WTC11 (cell line): ENCODE measurements around the gene BOD1. TPM values are rescaled to one million over a fixed set of nuclear protein-coding genes. Genes with fewer than 3 reads are reported as not detected.

ENCODE experiments used
- ATAC-seq: fragments of 200-7000 bp; cut with Tn5 transposase; 2 replicates; pipeline ENCODE4 v1.10.0; 2021; ENCODE audit warnings: mild to moderate bottlenecking, moderate library complexity
- CTCF ChIA-PET: fragments of 300-600 bp; sonication (Branson Sonifier 250); formaldehyde crosslinking; loops from one replicate; lab custom pipeline; 2021; ENCODE audit warnings: antibody characterized with exemption; lab: Charles Lee
- POLR2A ChIA-PET: fragments of 350-600 bp; sonication (Branson Sonifier 250); formaldehyde crosslinking; loops from one replicate; lab custom pipeline; 2021; ENCODE audit warnings: antibody characterized with exemption; lab: Charles Lee
- DNase-seq: peaks from one replicate; pipeline ENCODE4 v3.0.0; 2021; ENCODE audit warnings: low spot score
- H3K27ac Mint-ChIP-seq: 2 replicates; pipeline ENCODE4 v1.8.0; 2021; ENCODE audit warnings: mixed read lengths
- H3K27me3 Mint-ChIP-seq: 2 replicates; pipeline ENCODE4 v1.8.0; 2021; ENCODE audit warnings: low read depth, mild to moderate bottlenecking, moderate library complexity, mixed read lengths
- H3K36me3 Mint-ChIP-seq: 2 replicates; pipeline ENCODE4 v1.8.0; 2021; ENCODE audit warnings: mixed read lengths
- H3K4me1 Mint-ChIP-seq: 2 replicates; pipeline ENCODE4 v1.8.0; 2022; ENCODE audit warnings: mixed read lengths
- H3K4me3 Mint-ChIP-seq: 2 replicates; pipeline ENCODE4 v1.8.0; 2021; ENCODE audit warnings: mild to moderate bottlenecking, moderate library complexity, mixed read lengths
- H3K9me3 Mint-ChIP-seq: 2 replicates; pipeline ENCODE4 v1.8.0; 2021; ENCODE audit warnings: mixed read lengths
- ATF1 ChIP-seq: sonication (generic); formaldehyde crosslinking; IDR thresholded peaks from 2 replicates; pipeline ENCODE4 v1.8.1; 2023; ENCODE audit warnings: mild to moderate bottlenecking, moderate library complexity, missing genetic modification reagents
- CDX4 ChIP-seq: fragments of 250-450 bp; sonication (Bioruptor Pico); IDR thresholded peaks from 2 replicates; pipeline ENCODE4 v1.9.0; 2021; ENCODE audit warnings: moderate library complexity, mild to moderate bottlenecking, inconsistent platforms, borderline replicate concordance
- E2F5 ChIP-seq: sonication (generic); formaldehyde crosslinking; IDR thresholded peaks from 2 replicates; pipeline ENCODE4 v1.8.1; 2022; ENCODE audit warnings: mild to moderate bottlenecking, moderate library complexity, missing genetic modification reagents
- FOXJ3 ChIP-seq: sonication (generic); formaldehyde crosslinking; IDR thresholded peaks from 2 replicates; pipeline ENCODE4 v1.9.0; 2021; ENCODE audit warnings: missing genetic modification reagents, mild to moderate bottlenecking, borderline replicate concordance
- FOXP1 ChIP-seq: sonication (generic); formaldehyde crosslinking; IDR thresholded peaks from 2 replicates; pipeline ENCODE4 v1.8.0; 2022; ENCODE audit warnings: missing genetic modification reagents, mild to moderate bottlenecking, moderate library complexity, borderline replicate concordance
- HMGA2 ChIP-seq: fragments of 250-450 bp; sonication (Bioruptor Pico); IDR thresholded peaks from 2 replicates; pipeline ENCODE4 v1.4.0; 2021; ENCODE audit warnings: mild to moderate bottlenecking, moderate library complexity
- IRF2 ChIP-seq: sonication (generic); formaldehyde crosslinking; IDR thresholded peaks from 2 replicates; pipeline ENCODE4 v1.8.0; 2022; ENCODE audit warnings: low read depth, missing genetic modification reagents, borderline replicate concordance
- NR3C1 ChIP-seq: sonication (generic); formaldehyde crosslinking; conservative IDR thresholded peaks from 2 replicates; pipeline ENCODE4 v1.8.1; 2023; ENCODE audit warnings: low read depth, mild to moderate bottlenecking, missing genetic modification reagents
- SMAD4 ChIP-seq: sonication (generic); formaldehyde crosslinking; IDR thresholded peaks from 2 replicates; pipeline ENCODE4 v1.8.0; 2022; ENCODE audit warnings: mild to moderate bottlenecking, missing genetic modification reagents
- SOX15 ChIP-seq: fragments of 250-450 bp; sonication (Bioruptor Pico); IDR thresholded peaks from 2 replicates; pipeline ENCODE4 v1.9.0; 2021; ENCODE audit warnings: mild to moderate bottlenecking
- TP53 ChIP-seq: sonication (generic); formaldehyde crosslinking; IDR thresholded peaks from 2 replicates; pipeline ENCODE4 v1.8.1; 2023; ENCODE audit warnings: mild to moderate bottlenecking, missing genetic modification reagents
- ZBTB21 ChIP-seq: sonication (generic); formaldehyde crosslinking; IDR thresholded peaks from 2 replicates; pipeline ENCODE4 v1.8.1; 2023; ENCODE audit warnings: mild to moderate bottlenecking, missing genetic modification reagents, borderline replicate concordance
- ZNF121 ChIP-seq: sonication (generic); formaldehyde crosslinking; IDR thresholded peaks from 2 replicates; pipeline ENCODE4 v1.8.0; 2023; ENCODE audit warnings: missing genetic modification reagents
- ZSCAN18 ChIP-seq: fragments of 250-450 bp; sonication (Bioruptor Pico); IDR thresholded peaks from 2 replicates; pipeline ENCODE4 v2.1.2; 2022; ENCODE audit warnings: mild to moderate bottlenecking, moderate library complexity
- total RNA-seq: library from RNA; stranded (reverse); gene quantifications from 3 replicates; pipeline ENCODE4 v1.2.3, GENCODE V29; 2021

The BOD1 gene
- total RNA-seq, 1 experiment from 2014 or later: 120 TPM

- no peak overlapping the region for H3K4me3 Mint-ChIP-seq
- no peak for DNase-seq
- peaks cover 30% of the 10 kb centered on the region for H3K4me1 Mint-ChIP-seq
- H3K27me3 Mint-ChIP-seq: peaks cover 8% of the 10 kb centered on the region; the same call in 1 of the 2 replicates
- ChIA-PET CTCF (no interaction called here), POLR2A (no interaction called here)
- peaks cover 33% of the 10 kb centered on the region for H3K36me3 Mint-ChIP-seq
- peak; percentile 81 for ATAC-seq
- TF ChIP-seq SOX15 (CRISPR knock-in tag): no peak
- TF ChIP-seq FOXP1 (CRISPR knock-in tag): no peak
- no peak for TF ChIP-seq ATF1 (CRISPR knock-in tag)
- TF ChIP-seq ZSCAN18: no peak
- TF ChIP-seq HMGA2: no peak
- H3K27ac Mint-ChIP-seq: no peak overlapping the region
- peaks cover 38% of the 10 kb centered on the region for H3K9me3 Mint-ChIP-seq
Measured at GRCh38 chr5:173664154-173664526, 47.7 kb upstream of the BOD1 start.

GRCh38 chr5:173663352-173664153 is 47.1 kb upstream of the BOD1 start:
- peaks cover 8% of the 10 kb centered on the region; the same call in 1 of the 2 replicates for H3K27me3 Mint-ChIP-seq
- no peak; the same call in 1 of the 2 replicates for ATAC-seq
- ChIA-PET CTCF (no interaction called here), POLR2A (no interaction called here)
- no peak for TF ChIP-seq ZNF121 (CRISPR knock-in tag)
- no peak for TF ChIP-seq ZBTB21 (CRISPR knock-in tag)
- peaks cover 30% of the 10 kb centered on the region for H3K4me1 Mint-ChIP-seq
- no peak for DNase-seq
- H3K36me3 Mint-ChIP-seq: peaks cover 30% of the 10 kb centered on the region
- H3K9me3 Mint-ChIP-seq: peaks cover 36% of the 10 kb centered on the region
- H3K27ac Mint-ChIP-seq: no peak overlapping the region
- H3K4me3 Mint-ChIP-seq: no peak overlapping the region

- Mint-ChIP-seq H3K4me1 (peaks cover 26% of the 10 kb centered on the region), H3K4me3 (no peak overlapping the region), H3K36me3 (peaks cover 22% of the 10 kb centered on the region), H3K27ac (no peak overlapping the region), H3K9me3 (peaks cover 29% of the 10 kb centered on the region), H3K27me3 (peaks cover 8% of the 10 kb centered on the region; the same call in 1 of the 2 replicates)
- DNase-seq: no peak
- ChIA-PET POLR2A (no interaction called here), CTCF (no interaction called here)
- TF ChIP-seq SMAD4 (CRISPR knock-in tag): no peak
- no peak for TF ChIP-seq IRF2 (CRISPR knock-in tag)
- no peak for TF ChIP-seq TP53
- TF ChIP-seq NR3C1: no peak
- TF ChIP-seq HMGA2: no peak
- TF ChIP-seq FOXJ3 (CRISPR knock-in tag): no peak
- TF ChIP-seq E2F5 (CRISPR knock-in tag): no peak
- TF ChIP-seq CDX4: no peak
- ATAC-seq: no peak
Measured at GRCh38 chr5:173662581-173663351, 46.3 kb upstream of the BOD1 start.
